NCI-H2227 (cell line): ENCODE data around the gene NR2E1.

Experiments
- DNase-seq: peaks from one replicate; lab custom pipeline; 2025; ENCODE audit not compliant: unreplicated experiment; lab: John Stamatoyannopoulos, UW

Gene NR2E1

GRCh38 chr6:108207013-108207412, 41.2 kb downstream of the NR2E1 start:
- no peak for DNase-seq

- no peak for DNase-seq
These were observed 43.9 kb downstream of the NR2E1 start for GRCh38 chr6:108209738-108210137.

GRCh38 chr6:108210556-108210955, 44.7 kb downstream of the NR2E1 start:
- DNase-seq = no peak

- no peak for DNase-seq
These were observed 45.8 kb downstream of the NR2E1 start for GRCh38 chr6:108211671-108212070.

- no peak for DNase-seq
These were observed 56.2 kb downstream of the NR2E1 start for GRCh38 chr6:108222064-108222463.

- no peak for DNase-seq
These were observed 56.7 kb downstream of the NR2E1 start for GRCh38 chr6:108222504-108222903.

- DNase-seq = no peak
These were observed 61.5 kb downstream of the NR2E1 start for GRCh38 chr6:108227290-108227689.

GRCh38 chr6:108228416-108228815, 62.6 kb downstream of the NR2E1 start:
- no peak for DNase-seq

GRCh38 chr6:108235127-108235526, 69.3 kb downstream of the NR2E1 start:
- no peak for DNase-seq

- no peak for DNase-seq
These were observed 71.0 kb downstream of the NR2E1 start for GRCh38 chr6:108236791-108237190.

- no peak for DNase-seq
These were observed 72.5 kb downstream of the NR2E1 start for GRCh38 chr6:108238322-108238721.
